T1000 (cell line): ENCODE data around the gene SEC14L1.

Experiments used
- DNase-seq: peaks from one replicate; lab custom pipeline; 2025; ENCODE audit warnings: mixed read lengths; lab: John Stamatoyannopoulos, UW

The SEC14L1 gene

GRCh38 chr17:77163001-77163400 is 22.2 kb downstream of the SEC14L1 start:
- no peak for DNase-seq

- no peak for DNase-seq
Measured at GRCh38 chr17:77163511-77164280, 22.9 kb downstream of the SEC14L1 start.

GRCh38 chr17:77164483-77165091 is 23.8 kb downstream of the SEC14L1 start:
- no peak for DNase-seq

- no peak for DNase-seq
Measured at GRCh38 chr17:77165577-77165976, 24.8 kb downstream of the SEC14L1 start.

- no peak for DNase-seq
Measured at GRCh38 chr17:77167472-77168306, 26.9 kb downstream of the SEC14L1 start.

- no peak for DNase-seq
Measured at GRCh38 chr17:77173104-77173503, 32.3 kb downstream of the SEC14L1 start.

- no peak for DNase-seq
Measured at GRCh38 chr17:77174928-77175661, 34.3 kb downstream of the SEC14L1 start.

GRCh38 chr17:77177002-77177741 is 36.4 kb downstream of the SEC14L1 start:
- no peak for DNase-seq

GRCh38 chr17:77178050-77178449 is 37.3 kb downstream of the SEC14L1 start:
- no peak for DNase-seq

GRCh38 chr17:77178563-77178962 is 37.8 kb downstream of the SEC14L1 start:
- no peak for DNase-seq

- no peak for DNase-seq
Measured at GRCh38 chr17:77180503-77181357, 40.0 kb downstream of the SEC14L1 start.

GRCh38 chr17:77182205-77183172 is 41.7 kb downstream of the SEC14L1 start:
- no peak for DNase-seq

- DNase-seq = no peak
Measured at GRCh38 chr17:77184474-77184873, 43.7 kb downstream of the SEC14L1 start.

- no peak for DNase-seq
Measured at GRCh38 chr17:77185137-77185536, 44.4 kb downstream of the SEC14L1 start.

GRCh38 chr17:77186141-77186604 is 45.4 kb downstream of the SEC14L1 start:
- DNase-seq = no peak

GRCh38 chr17:77188084-77189066 is 47.6 kb downstream of the SEC14L1 start:
- no peak for DNase-seq

- DNase-seq = no peak
Measured at GRCh38 chr17:77189148-77189547, 48.4 kb downstream of the SEC14L1 start.

GRCh38 chr17:77190576-77190975 is 49.8 kb downstream of the SEC14L1 start:
- no peak for DNase-seq
